Activated CD8-positive, alpha-beta memory T cell treated with anti-CD3 and anti-CD28 coated beads, Interleukin-2, amount 50 U/mL, for 24 hours (primary cell): ENCODE results near the gene SAP25.
"Not testable (repeated sequence)": the region's sequence is repeated elsewhere in the genome, so short reads cannot be mapped to it uniquely, and the experiment has no call there.

Source experiments
- DNase-seq: peaks from one replicate; pipeline ENCODE4 v3.0.0-alpha.2; 2020; ENCODE audit errors: extremely low read depth

Gene SAP25

GRCh38 chr7:100575746-100576383, 2.2 kb upstream of the SAP25 start:
- DNase-seq, result no peak

GRCh38 chr7:100575206-100575631, 1.5 kb upstream of the SAP25 start:
- DNase-seq, result no peak

GRCh38 chr7:100574362-100575205, 884 bp upstream of the SAP25 start:
- DNase-seq, result no peak

GRCh38 chr7:100572949-100573675, 588 bp downstream of the SAP25 start:
- DNase-seq, result no peak

- DNase-seq, result no peak
These were observed 1.3 kb downstream of the SAP25 start for GRCh38 chr7:100572281-100572948.

GRCh38 chr7:100571829-100572116, 1.9 kb downstream of the SAP25 start:
- DNase-seq, result no peak

GRCh38 chr7:100570954-100571828, 2.5 kb downstream of the SAP25 start:
- DNase-seq, result no peak

GRCh38 chr7:100568896-100569844, 4.5 kb downstream of the SAP25 start:
- DNase-seq, result no peak

- no peak for DNase-seq
These were observed 5.4 kb downstream of the SAP25 start for GRCh38 chr7:100568176-100568895.

- DNase-seq, result no peak
These were observed 5.9 kb downstream of the SAP25 start for GRCh38 chr7:100567751-100568175.

GRCh38 chr7:100567031-100567730, 6.5 kb downstream of the SAP25 start:
- DNase-seq, result no peak

- no peak for DNase-seq
These were observed 7.6 kb downstream of the SAP25 start for GRCh38 chr7:100566018-100566531.

- DNase-seq, result no peak
These were observed 8.5 kb downstream of the SAP25 start for GRCh38 chr7:100565133-100565571.

GRCh38 chr7:100564405-100564804, 9.3 kb downstream of the SAP25 start:
- DNase-seq, result not testable (repeated sequence)

- no peak for DNase-seq
These were observed 9.8 kb downstream of the SAP25 start for GRCh38 chr7:100563809-100564400.

GRCh38 chr7:100563100-100563564, 10.6 kb downstream of the SAP25 start:
- DNase-seq, result no peak

- DNase-seq, result no peak
These were observed 11.3 kb downstream of the SAP25 start for GRCh38 chr7:100562195-100563099.
